ENCODE results near the gene SUSD1.

Gene SUSD1

DNA sequence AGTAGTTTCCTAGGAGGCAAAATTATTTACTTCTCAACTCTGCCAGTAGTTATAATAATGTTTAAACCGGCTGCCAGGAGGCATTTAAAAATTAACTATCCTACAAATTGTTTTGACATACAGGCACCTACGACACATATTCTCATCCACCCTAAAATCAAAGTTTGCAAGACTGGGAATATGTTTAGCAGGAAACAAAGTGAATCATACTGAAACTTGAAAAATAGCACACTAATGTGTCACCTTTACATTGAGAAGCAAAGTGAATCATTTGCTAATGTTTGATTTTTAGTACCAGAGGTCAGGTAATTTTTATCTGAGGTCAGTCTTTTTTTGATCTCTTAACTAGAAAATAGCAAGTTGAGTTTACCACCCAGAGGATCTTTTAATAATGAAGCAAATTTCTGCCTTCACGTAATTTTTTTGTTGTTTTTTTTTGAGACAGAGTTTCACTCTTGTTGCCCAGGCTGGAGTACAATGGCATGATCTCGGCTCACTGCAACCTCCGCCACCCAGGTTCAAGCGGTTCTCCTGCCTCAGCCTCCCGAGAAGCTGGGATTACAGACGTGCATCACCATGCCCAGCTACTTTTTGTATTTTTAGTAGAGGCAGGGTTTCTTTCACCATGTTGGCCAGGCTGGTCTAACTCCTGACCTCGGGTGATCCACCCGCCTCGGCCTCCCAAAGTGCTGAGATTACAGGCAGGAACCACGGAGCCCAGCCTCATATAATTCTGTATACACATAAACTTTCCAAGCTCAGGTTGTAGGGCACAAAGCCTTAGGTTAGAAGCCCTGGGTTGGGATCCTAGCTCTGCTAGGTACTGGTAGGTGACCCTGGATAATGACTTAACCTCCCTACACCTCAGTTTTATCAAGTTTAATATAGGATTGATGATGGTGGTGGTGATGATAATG is 154.2 kb downstream of the SUSD1 start:
- Histone ChIP-seq H3K9ac (no peak overlapping the region), H3K27me3 (no peaks in the 10 kb centered on the region), H3K4me3 (no peak overlapping the region), H3K4me1 (peaks cover 0 to 37% (median 3%) of the 10 kb centered on the region in 10 experiments; a peak in 8 of 20 replicates), H3K36me3 (no peaks in the 10 kb centered on the region), H4K20me1 (no peaks in the 10 kb centered on the region), H3K27ac (no peak overlapping the region), H3K4me2 (peak overlapping the region in 2 of 11 experiments; percentile 17 to 73; a peak in 1 of 22 replicates), H3K9me3 (replicated peaks in 1 of 11) (no peaks in the 10 kb centered on the region)
- no peak for TF ChIP-seq Cebpa-rat (IDR thresholded peaks at IDR 0.05)

DNA sequence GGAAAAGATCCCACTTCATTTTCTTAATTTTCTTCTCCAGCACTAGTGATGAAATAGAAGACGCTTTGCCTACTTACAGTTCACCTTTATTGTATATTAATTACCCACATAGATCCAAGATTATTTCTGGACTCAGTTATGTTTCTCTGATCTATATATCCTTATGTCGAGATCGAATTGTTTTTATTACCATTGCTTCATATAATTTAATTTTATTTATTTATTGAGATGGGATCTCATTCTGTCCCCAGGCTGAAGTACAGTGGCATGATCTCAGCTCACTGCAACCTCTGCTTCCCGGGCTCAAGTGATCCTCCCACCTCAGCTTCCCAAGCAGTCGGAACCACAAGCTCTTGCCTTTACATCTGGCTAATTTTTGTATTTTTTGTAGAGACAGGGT is 157.2 kb downstream of the SUSD1 start:
- TF ChIP-seq Cebpa-rat (IDR thresholded peaks at IDR 0.05) = no peak
- Histone ChIP-seq H3K4me2 (no peak overlapping the region), H3K27ac (no peak overlapping the region), H4K20me1 (no peaks in the 10 kb centered on the region), H3K36me3 (no peaks in the 10 kb centered on the region), H3K27me3 (no peaks in the 10 kb centered on the region), H3K4me1 (peaks cover 6 to 67% (median 15%) of the 10 kb centered on the region in 10 experiments), H3K4me3 (no peak overlapping the region), H3K9me3 (replicated peaks in 1 of 11) (no peaks in the 10 kb centered on the region), H3K9ac (no peak overlapping the region)

DNA sequence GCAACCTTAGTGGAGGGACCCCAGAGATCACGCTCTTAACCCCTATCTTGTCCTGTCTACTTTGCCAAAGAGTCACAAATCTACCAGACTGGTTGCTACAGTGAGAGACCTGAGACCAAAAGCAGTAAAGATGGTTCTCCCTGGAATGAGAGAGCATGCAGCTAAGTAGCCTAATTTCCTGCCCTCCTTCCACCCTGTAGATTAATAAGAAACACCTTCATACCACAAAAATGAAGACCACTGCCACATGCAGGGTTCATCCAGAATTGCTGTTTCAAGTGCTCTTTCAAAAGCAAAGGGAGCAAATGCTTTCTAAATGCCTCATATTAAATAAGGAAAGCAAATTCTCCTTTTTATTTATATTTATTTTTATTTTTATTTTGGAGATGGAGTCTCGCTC is 159.4 kb downstream of the SUSD1 start:
- Histone ChIP-seq H3K4me2 (peak overlapping the region in 2 of 11 experiments; percentile 29 to 82; a peak in 3 of 22 replicates), H3K9ac (no peak overlapping the region), H3K4me1 (peaks cover 23 to 68% (median 33%) of the 10 kb centered on the region in 10 experiments), H4K20me1 (no peaks in the 10 kb centered on the region), H3K27me3 (no peaks in the 10 kb centered on the region), H3K4me3 (no peak overlapping the region), H3K36me3 (no peaks in the 10 kb centered on the region), H3K27ac (no peak overlapping the region), H3K9me3 (replicated peaks in 1 of 11) (no peaks in the 10 kb centered on the region)
- no peak for TF ChIP-seq Cebpa-rat (IDR thresholded peaks at IDR 0.05)

DNA sequence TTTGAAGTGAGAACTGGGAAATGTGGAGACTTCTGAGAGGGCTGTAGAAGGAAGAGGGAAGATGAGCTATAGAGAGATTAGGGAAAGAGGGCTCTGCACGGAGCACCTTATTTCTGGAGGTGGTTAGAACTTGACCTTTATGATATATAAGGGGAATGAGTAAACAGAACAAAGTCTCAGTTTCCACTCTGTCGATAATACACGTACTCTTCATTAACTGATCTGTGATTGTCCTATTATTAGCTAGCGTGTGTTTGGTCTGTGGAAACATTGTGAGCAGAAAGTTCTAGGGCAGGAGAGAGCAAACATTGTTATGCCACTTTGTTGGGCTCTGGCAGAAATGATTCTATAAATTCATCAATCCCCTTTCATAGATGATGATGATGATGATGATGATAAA is 159.9 kb downstream of the SUSD1 start:
- Histone ChIP-seq H3K4me2 (peak overlapping the region in 2 of 11 experiments; percentile 77 to 82; a peak in 5 of 22 replicates), H3K4me3 (no peak overlapping the region), H3K9ac (no peak overlapping the region), H3K27me3 (no peaks in the 10 kb centered on the region), H4K20me1 (no peaks in the 10 kb centered on the region), H3K4me1 (peaks cover 23 to 69% (median 33%) of the 10 kb centered on the region in 10 experiments), H3K9me3 (replicated peaks in 1 of 11) (no peaks in the 10 kb centered on the region), H3K27ac (peak overlapping the region in 1 of 11 experiments; percentile 79; a peak in 1 of 22 replicates), H3K36me3 (no peaks in the 10 kb centered on the region)
- TF ChIP-seq Cebpa-rat (IDR thresholded peaks at IDR 0.05) = no peak

DNA sequence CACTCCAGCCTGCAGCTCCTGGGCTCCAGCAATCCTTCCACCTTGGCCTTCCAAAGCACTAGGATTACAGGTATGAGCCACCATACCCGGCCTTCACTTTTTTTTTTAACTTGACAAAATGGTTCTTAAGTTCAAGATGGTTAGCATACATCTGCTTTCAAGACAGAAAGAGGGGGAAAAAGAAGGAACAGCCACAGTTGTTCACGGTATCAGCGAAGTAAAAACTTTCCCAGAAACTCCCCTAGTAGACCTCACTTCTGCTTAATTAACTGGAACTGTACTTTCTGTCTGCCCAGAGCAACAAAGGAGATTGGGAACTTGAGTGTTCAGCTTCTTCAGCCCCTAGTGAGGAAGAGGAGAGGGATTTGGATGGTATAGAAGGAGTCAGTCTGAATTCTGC is 161.8 kb downstream of the SUSD1 start:
- TF ChIP-seq Cebpa-rat (IDR thresholded peaks at IDR 0.05) = no peak
- H4K20me1 ChIP-seq = no peaks in the 10 kb centered on the region
- no peaks in the 10 kb centered on the region for H3K27me3 ChIP-seq
- peak overlapping the region; percentile 49 to 83 (median 79); a peak in 19 of 22 replicates for H3K27ac ChIP-seq
- H3K9me3 ChIP-seq (replicated peaks in 1 of 11) = no peaks in the 10 kb centered on the region; a peak in 1 of 22 replicates
- H3K9ac ChIP-seq = peak overlapping the region in 9 of 11 experiments; percentile 49 to 67 (median 62); a peak in 13 of 22 replicates
- H3K4me1 ChIP-seq = peaks cover 23 to 83% (median 33%) of the 10 kb centered on the region in 10 experiments
- peak overlapping the region; percentile 74 to 92 (median 82) for H3K4me2 ChIP-seq
- no peak overlapping the region for H3K4me3 ChIP-seq
- no peaks in the 10 kb centered on the region for H3K36me3 ChIP-seq

DNA sequence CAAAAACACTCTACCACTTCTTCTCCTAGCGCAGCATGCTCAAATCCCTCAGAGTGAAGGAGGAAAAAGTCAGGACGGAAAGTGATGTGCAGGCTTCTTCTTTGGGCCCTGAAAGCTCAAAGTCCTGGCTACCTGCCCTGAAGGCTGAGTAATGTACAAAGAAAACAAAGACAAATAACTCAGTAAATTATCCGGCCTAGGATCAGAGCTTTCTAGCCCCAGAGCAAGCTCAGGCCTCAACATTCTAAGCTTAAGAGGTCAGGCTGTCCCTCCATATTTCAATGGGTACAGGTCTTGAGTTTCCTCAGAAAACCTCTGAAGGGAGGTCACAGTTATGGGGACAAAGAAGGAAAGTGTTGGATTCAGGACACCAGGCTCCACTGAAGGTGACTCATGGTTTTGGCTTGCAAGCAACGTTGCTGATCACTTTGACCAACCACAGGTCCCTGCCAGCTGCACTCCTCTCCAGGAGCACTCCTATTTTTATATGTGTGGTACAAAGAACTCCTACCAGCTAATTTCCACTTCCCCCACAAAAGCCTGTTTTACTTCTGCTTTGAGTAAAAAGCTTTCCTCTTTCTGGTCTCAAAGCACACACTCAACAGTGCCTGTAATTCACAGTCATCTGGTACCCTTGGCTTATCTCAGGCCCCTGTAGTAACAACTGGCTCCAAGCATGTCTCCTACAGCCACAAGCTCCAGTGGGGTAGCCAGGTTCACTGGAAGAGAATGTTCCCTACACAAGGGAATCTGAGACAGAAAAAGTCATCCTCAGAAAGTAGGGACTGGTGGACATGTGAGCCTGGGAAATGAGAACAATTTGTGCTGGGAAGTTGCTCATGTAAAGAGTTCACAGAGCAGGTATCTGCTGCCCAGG is 162.8 kb downstream of the SUSD1 start:
- Histone ChIP-seq H3K4me1 (peaks cover 29 to 90% (median 34%) of the 10 kb centered on the region in 10 experiments), H3K9ac (peak overlapping the region; percentile 8 to 67 (median 62); a peak in 20 of 22 replicates), H3K36me3 (no peaks in the 10 kb centered on the region), H3K27me3 (no peaks in the 10 kb centered on the region), H3K4me3 (peak overlapping the region in 1 of 10 experiments; percentile 29; a peak in 1 of 20 replicates), H3K9me3 (replicated peaks in 1 of 11) (no peaks in the 10 kb centered on the region; a peak in 1 of 22 replicates), H3K27ac (peak overlapping the region; percentile 57 to 83 (median 79)), H3K4me2 (peak overlapping the region; percentile 74 to 92 (median 82)), H4K20me1 (no peaks in the 10 kb centered on the region)
- no peak for TF ChIP-seq Cebpa-rat (IDR thresholded peaks at IDR 0.05)

DNA sequence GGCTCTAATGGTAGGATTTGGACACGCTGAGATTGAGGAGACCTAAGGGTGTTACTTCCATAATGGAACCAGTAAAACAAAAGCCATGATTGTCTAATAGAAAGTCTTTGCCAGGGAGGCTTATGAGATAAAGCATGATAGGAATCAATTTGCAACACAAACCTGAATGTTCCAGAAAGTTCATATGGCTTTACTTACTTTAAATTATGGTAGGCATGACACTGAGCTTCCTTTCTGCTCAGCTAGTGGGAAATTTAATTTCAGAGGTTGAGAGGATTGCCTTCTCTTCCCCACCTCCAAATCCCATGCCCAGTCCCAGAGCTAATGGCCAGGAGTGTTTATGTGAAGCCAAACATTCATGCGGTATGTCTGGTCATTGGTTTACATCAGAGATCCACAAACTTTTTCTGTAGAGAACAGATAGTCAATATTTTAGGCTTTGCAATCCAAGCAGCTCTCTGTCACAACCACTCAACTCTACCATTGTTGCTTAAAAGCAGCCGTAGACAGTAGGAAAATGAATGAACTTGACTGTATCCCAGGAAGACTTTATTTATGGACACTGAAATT is 164.0 kb downstream of the SUSD1 start:
- H3K27me3 ChIP-seq = no peaks in the 10 kb centered on the region
- H3K9ac ChIP-seq = 0 out of 22 replicates have a peak overlapping the region, but pooled peaks of 1 of the 11 experiments have one; percentile 67
- H3K9me3 ChIP-seq (replicated peaks in 1 of 11) = no peaks in the 10 kb centered on the region; a peak in 1 of 22 replicates
- H4K20me1 ChIP-seq = no peaks in the 10 kb centered on the region
- H3K36me3 ChIP-seq = no peaks in the 10 kb centered on the region
- no peak for TF ChIP-seq Cebpa-rat (IDR thresholded peaks at IDR 0.05)
- peak overlapping the region in 10 of 11 experiments; percentile 57 to 83 (median 80); a peak in 17 of 22 replicates for H3K27ac ChIP-seq
- no peak overlapping the region for H3K4me3 ChIP-seq
- H3K4me2 ChIP-seq = peak overlapping the region; percentile 74 to 92 (median 82); a peak in 21 of 22 replicates
- peaks cover 27 to 84% (median 35%) of the 10 kb centered on the region in 10 experiments for H3K4me1 ChIP-seq

DNA sequence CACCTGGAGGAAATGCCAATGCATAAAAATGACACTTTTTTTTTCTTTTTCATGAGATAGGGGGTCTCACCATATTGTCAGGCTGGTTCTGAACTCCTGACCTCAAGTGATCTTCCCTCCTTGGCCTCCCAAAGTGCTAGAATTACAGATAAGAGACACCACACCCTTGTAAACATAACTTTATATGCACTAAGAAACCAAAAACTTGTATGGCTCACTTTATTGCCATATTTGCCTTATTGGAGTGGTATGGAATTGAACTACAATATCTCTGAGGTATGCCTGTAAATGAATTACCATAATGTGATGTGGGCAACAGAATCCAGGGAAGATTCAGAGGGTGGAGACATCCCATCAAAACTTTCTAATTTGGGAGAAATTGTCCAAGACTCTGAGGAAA is 164.6 kb downstream of the SUSD1 start:
- Histone ChIP-seq H3K9me3 (replicated peaks in 1 of 11) (no peaks in the 10 kb centered on the region; a peak in 1 of 22 replicates), H3K4me3 (no peak overlapping the region), H4K20me1 (no peaks in the 10 kb centered on the region), H3K27me3 (no peaks in the 10 kb centered on the region), H3K36me3 (no peaks in the 10 kb centered on the region), H3K4me1 (peaks cover 27 to 84% (median 37%) of the 10 kb centered on the region in 10 experiments), H3K4me2 (peak overlapping the region in 4 of 11 experiments; percentile 77 to 86 (median 83); a peak in 5 of 22 replicates), H3K27ac (no peak overlapping the region), H3K9ac (no peak overlapping the region)
- TF ChIP-seq Cebpa-rat (IDR thresholded peaks at IDR 0.05) = no peak
